DOHH2 (cell line): ENCODE data around the gene C20orf173.

ENCODE experiments used
- EZH2phosphoT487 ChIP-seq: fragments of 200-600 bp; sonication (generic); IDR thresholded peaks from 2 replicates; pipeline ENCODE4 v1.6.1; 2017; ENCODE audit warnings: borderline replicate concordance, mild to moderate bottlenecking, antibody characterized with exemption, low read length, moderate library complexity, mixed read lengths
- TF ChIP-seq, protein P1 (sequence below): fragments of 200-600 bp; sonication (generic); IDR thresholded peaks from one replicate; pipeline ENCODE4 v1.5.1; 2014; ENCODE audit warnings: antibody characterized with exemption, mild to moderate bottlenecking, low read depth, low read length; ENCODE audit not compliant: poor library complexity, severe bottlenecking

DNA sequence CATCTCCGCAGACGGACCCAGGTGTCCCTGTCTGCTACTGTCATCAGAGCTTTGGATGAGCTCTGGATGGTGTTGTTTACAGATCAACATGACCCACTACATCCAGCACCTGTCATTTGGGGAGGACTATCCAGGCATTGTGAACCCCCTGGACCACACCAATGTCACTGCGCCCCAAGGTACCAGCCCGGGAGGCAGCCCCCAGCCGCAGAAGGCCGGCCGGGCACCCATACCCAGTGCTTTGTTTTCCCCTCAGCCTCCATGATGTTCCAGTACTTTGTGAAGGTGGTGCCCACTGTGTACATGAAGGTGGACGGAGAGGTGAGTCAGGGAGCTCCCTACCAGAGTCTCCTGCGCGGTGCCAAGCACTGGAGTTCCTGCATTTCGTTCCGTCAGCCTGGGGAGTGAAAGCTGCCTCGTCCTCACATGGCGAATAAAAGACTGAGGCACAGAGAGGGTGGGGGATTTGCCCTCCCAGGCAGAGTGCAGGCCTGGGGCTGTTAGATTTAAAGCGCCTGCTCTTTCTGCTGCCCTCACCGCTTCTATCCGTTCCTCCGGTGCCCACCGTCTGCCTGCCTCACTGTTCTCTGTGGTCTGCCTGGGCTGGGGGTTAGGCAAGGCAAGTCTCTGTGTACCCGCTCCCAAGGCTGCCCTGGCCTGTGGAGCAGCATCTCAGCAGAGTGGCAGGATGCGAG, 26.6 kb upstream of the C20orf173 start:
- TF ChIP-seq, protein P1, sequence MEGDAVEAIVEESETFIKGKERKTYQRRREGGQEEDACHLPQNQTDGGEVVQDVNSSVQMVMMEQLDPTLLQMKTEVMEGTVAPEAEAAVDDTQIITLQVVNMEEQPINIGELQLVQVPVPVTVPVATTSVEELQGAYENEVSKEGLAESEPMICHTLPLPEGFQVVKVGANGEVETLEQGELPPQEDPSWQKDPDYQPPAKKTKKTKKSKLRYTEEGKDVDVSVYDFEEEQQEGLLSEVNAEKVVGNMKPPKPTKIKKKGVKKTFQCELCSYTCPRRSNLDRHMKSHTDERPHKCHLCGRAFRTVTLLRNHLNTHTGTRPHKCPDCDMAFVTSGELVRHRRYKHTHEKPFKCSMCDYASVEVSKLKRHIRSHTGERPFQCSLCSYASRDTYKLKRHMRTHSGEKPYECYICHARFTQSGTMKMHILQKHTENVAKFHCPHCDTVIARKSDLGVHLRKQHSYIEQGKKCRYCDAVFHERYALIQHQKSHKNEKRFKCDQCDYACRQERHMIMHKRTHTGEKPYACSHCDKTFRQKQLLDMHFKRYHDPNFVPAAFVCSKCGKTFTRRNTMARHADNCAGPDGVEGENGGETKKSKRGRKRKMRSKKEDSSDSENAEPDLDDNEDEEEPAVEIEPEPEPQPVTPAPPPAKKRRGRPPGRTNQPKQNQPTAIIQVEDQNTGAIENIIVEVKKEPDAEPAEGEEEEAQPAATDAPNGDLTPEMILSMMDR: no peak
- TF ChIP-seq EZH2phosphoT487: no peak
